HCT116 (cell line): ENCODE results near the gene SWAP70. TPM values are rescaled to one million over a fixed set of nuclear protein-coding genes. Genes with fewer than 3 reads are reported as not detected.

ENCODE experiments used
- ATAC-seq: fragments of 200-7000 bp; cut with Tn5 transposase; 2 replicates; pipeline ENCODE4 v1.9.1; 2020; ENCODE audit warnings: mild to moderate bottlenecking, moderate library complexity
- BruUV-seq: library from RNA; stranded (reverse); fragments of 400-500 nt; replicated peaks from 2 replicates; lab custom pipeline; 2021; lab: Mats Ljungman, UMichigan
- CTCF ChIA-PET: fragments of 300-600 bp; sonication (Branson Sonifier 250); formaldehyde crosslinking; loops from one replicate; lab custom pipeline; 2021; ENCODE audit warnings: antibody characterized with exemption; lab: Charles Lee
- POLR2A ChIA-PET: fragments of 300-600, 350-600 bp; sonication (Branson Sonifier 250); formaldehyde crosslinking; loops from one replicate; lab custom pipeline; 2021; ENCODE audit warnings: antibody characterized with exemption; lab: Charles Lee
- RAD21 ChIA-PET, 2 experiments: fragments of 300-600 bp; sonication (Branson Sonifier 250); formaldehyde crosslinking; loops; one replicate each; lab custom pipeline; 2023; ENCODE audit warnings: low total read pairs in 2 of 2; ENCODE audit not compliant: uncharacterized antibody in 2 of 2, unreplicated experiment in 2 of 2, low non-redundant PET in 1 of 2; lab: Charles Lee
- DNase-seq: peaks from one replicate; pipeline ENCODE4 v3.0.0-alpha.2; 2010; ENCODE audit warnings: low read depth, low spot score
- H2AFZ ChIP-seq: fragments of 200-600 bp; shearing (Covaris generic), sonication (generic); 2 replicates; pipeline ENCODE4 v1.6.1; 2017; ENCODE audit warnings: low read depth, mixed run types, mixed read lengths, antibody characterized with exemption, low read length; ENCODE audit not compliant: poor library complexity, severe bottlenecking
- H3K27ac ChIP-seq: 2 replicates; pipeline ENCODE4 v1.5.1; 2012; ENCODE audit warnings: low read depth, low read length
- H3K27me3 ChIP-seq: fragments of 200-600 bp; sonication (generic); 2 replicates; pipeline ENCODE4 v1.6.1; 2016; ENCODE audit warnings: mixed run types, low read length, mixed read lengths; ENCODE audit not compliant: insufficient read depth
- H3K36me3 ChIP-seq, 2 experiments: fragments of 200-500 bp in 1 of 2; fragments of 200-600 bp in 1 of 2; sonication (Bioruptor generic) in 1 of 2; sonication (generic) in 1 of 2; 2 replicates each; pipeline versions ENCODE4 v1.5.1 to v1.6.1; 2014 to 2016; ENCODE audit warnings: low read length in 2 of 2, inconsistent platforms in 1 of 2, mixed read lengths in 1 of 2, mixed run types in 1 of 2; ENCODE audit not compliant: insufficient read depth in 2 of 2, control insufficient read depth in 1 of 2
- H3K4me1 ChIP-seq, 2 experiments: fragments of 200-600 bp in 1 of 2; sonication (generic) in 1 of 2; 2 replicates each; pipeline versions ENCODE4 v1.5.1 to v1.6.1; 2012 to 2017; ENCODE audit warnings: low read length in 2 of 2, inconsistent platforms in 1 of 2, mild to moderate bottlenecking in 1 of 2, mixed read lengths in 1 of 2, mixed run types in 1 of 2, moderate library complexity in 1 of 2; ENCODE audit not compliant: insufficient read depth in 2 of 2, control insufficient read depth in 1 of 2
- H3K4me2 ChIP-seq: fragments of 200-600 bp; sonication (generic); 2 replicates; pipeline ENCODE4 v1.6.1; 2017; ENCODE audit warnings: mixed run types, low read length, mixed read lengths
- H3K4me3 ChIP-seq, 2 experiments: fragments of 200-600 bp in 1 of 2; sonication (generic) in 1 of 2; replicated peaks in 1 of 2; 2 replicates each; pipeline ENCODE4 v1.5.1; 2011 to 2016; ENCODE audit warnings: low read length in 2 of 2, control low read depth in 1 of 2, low read depth in 1 of 2, mild to moderate bottlenecking in 1 of 2, mixed read lengths in 1 of 2, mixed run types in 1 of 2
- H3K79me2 ChIP-seq: fragments of 200-600 bp; sonication (generic); 2 replicates; pipeline ENCODE4 v1.6.1; 2017; ENCODE audit warnings: mild to moderate bottlenecking, mixed run types, low read length, moderate library complexity, mixed read lengths; ENCODE audit not compliant: insufficient read depth
- H3K9ac ChIP-seq: fragments of 200-600 bp; sonication (generic); 2 replicates; pipeline ENCODE4 v1.6.1; 2016; ENCODE audit warnings: low read length, mixed read lengths
- H3K9me2 ChIP-seq: fragments of 200-600 bp; sonication (generic), shearing (Covaris generic); 2 replicates; pipeline ENCODE4 v1.6.1; 2017; ENCODE audit warnings: mixed run types, mild to moderate bottlenecking, moderate library complexity; ENCODE audit not compliant: insufficient read depth
- H3K9me3 ChIP-seq, 2 experiments: fragments of 200-500 bp in 1 of 2; fragments of 200-600 bp in 1 of 2; sonication (Bioruptor generic) in 1 of 2; sonication (generic) in 1 of 2; 2 replicates each; pipeline ENCODE4 v1.6.1; 2014 to 2017; ENCODE audit warnings: low read length in 2 of 2, mixed read lengths in 2 of 2, inconsistent platforms in 1 of 2, low read depth in 1 of 2, mild to moderate bottlenecking in 1 of 2, mixed run types in 1 of 2, moderate library complexity in 1 of 2; ENCODE audit not compliant: control insufficient read depth in 1 of 2, insufficient read depth in 1 of 2
- H4K20me1 ChIP-seq: fragments of 200-600 bp; sonication (generic), shearing (Covaris generic); 2 replicates; pipeline ENCODE4 v1.6.1; 2017; ENCODE audit warnings: mixed run types, mild to moderate bottlenecking, moderate library complexity; ENCODE audit not compliant: insufficient read depth
- CBX3 ChIP-seq: IDR thresholded peaks from 2 replicates; pipeline ENCODE4 v1.6.1; 2012; ENCODE audit warnings: low read depth
- CEBPB ChIP-seq: IDR thresholded peaks from 2 replicates; pipeline ENCODE4 v1.6.1; 2012; ENCODE audit warnings: low read depth
- EGR1 ChIP-seq: IDR thresholded peaks from 2 replicates; pipeline ENCODE4 v1.6.1; 2012; ENCODE audit warnings: low read depth
- POLR2A ChIP-seq: IDR thresholded peaks from 2 replicates; pipeline ENCODE4 v1.7.0; 2011; ENCODE audit warnings: borderline replicate concordance; ENCODE audit not compliant: insufficient read depth, insufficient read length; ENCODE audit errors: extremely low read depth
- POLR2AphosphoS5 ChIP-seq: IDR thresholded peaks from 2 replicates; pipeline ENCODE4 v1.6.1; 2011; ENCODE audit warnings: mild to moderate bottlenecking, low read depth, low read length, moderate library complexity
- SIN3A ChIP-seq: IDR thresholded peaks from 2 replicates; pipeline ENCODE4 v1.6.1; 2012; ENCODE audit warnings: low read depth
- TCF7L2 ChIP-seq: IDR thresholded peaks from 2 replicates; pipeline ENCODE4 v1.7.0; 2011; ENCODE audit warnings: borderline replicate concordance, inconsistent platforms; ENCODE audit not compliant: insufficient read depth, insufficient read length; ENCODE audit errors: extremely low read depth
- YY1 ChIP-seq: IDR thresholded peaks from 2 replicates; pipeline ENCODE4 v1.6.1; 2011; ENCODE audit warnings: low read length, low read depth, moderate library complexity, mild to moderate bottlenecking; ENCODE audit not compliant: insufficient replicate concordance; ENCODE audit errors: extremely low read depth
- ZFX ChIP-seq: fragments of 450-650 bp; IDR thresholded peaks from 2 replicates; pipeline ENCODE4 v1.6.1; 2017
- intact Hi-C: fragments of 100-400 bp; cut with micrococcal nuclease; formaldehyde crosslinking; loops from 2 replicates; pipeline ENCODE4 v1.10.0; 2022
- total RNA-seq: library from RNA; stranded (reverse); gene quantifications from one replicate; pipeline ENCODE4 v1.2.1, GENCODE V29; 2021; ENCODE audit not compliant: unreplicated experiment
- TF ChIP-seq, protein P1 (sequence below), 3 experiments: fragments of 200-600 bp in 1 of 3; sonication (generic) in 1 of 3; IDR thresholded peaks in 2 of 3; conservative IDR thresholded peaks in 1 of 3; 2 replicates each; pipeline ENCODE4 v1.5.1; 2012 to 2017; ENCODE audit warnings: low read depth in 2 of 3, low read length in 2 of 3, antibody characterized with exemption in 1 of 3, borderline replicate concordance in 1 of 3, control low read depth in 1 of 3, mild to moderate bottlenecking in 1 of 3, mixed read lengths in 1 of 3, mixed run types in 1 of 3, moderate library complexity in 1 of 3; ENCODE audit not compliant: insufficient read depth in 1 of 3
- TF ChIP-seq, protein P2 (sequence below): IDR thresholded peaks from 2 replicates; pipeline ENCODE4 v1.6.1; 2012; ENCODE audit warnings: low read depth

SWAP70 gene
- total RNA-seq, 1 experiment from 2014 or later, result 20.6 TPM

DNA sequence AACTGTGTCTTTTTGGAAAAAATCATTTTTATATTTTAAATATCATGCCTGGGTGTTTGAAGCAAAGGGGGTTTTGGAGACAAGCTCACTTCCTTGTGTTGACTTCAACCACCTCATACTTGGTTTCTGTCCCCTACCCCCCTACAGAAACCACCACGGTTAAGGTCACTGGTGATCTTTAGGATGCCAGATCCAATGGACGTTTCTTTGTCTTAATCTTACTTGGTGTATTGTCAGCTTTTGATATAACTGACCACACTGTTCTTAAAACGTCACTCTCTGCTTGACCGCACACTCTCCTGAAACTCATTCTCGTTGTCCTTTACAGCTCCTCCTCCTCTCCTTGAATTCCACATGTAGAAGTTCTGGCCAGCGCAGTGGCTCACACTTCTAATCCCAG lies 34.8 kb upstream of the SWAP70 start:
- H3K27me3 ChIP-seq, result no peaks in the 10 kb centered on the region
- ATAC-seq, result no peak
- CTCF ChIA-PET, result interaction anchor here (1.9 kb wide), 1 partner anchor 15 kb away, joined by 8 read pairs; no protein-coding TSS in a partner anchor

More for the DNA sequence above, 34.8 kb upstream of the SWAP70 start:
- H3K9me2 ChIP-seq, result no peaks in the 10 kb centered on the region
- no peak overlapping the region for H3K4me2 ChIP-seq
- no peaks in the 10 kb centered on the region for H3K79me2 ChIP-seq
- BruUV-seq, result no TSS peak
- no peaks in the 10 kb centered on the region for H3K4me1 ChIP-seq
- no peaks in the 10 kb centered on the region for H3K36me3 ChIP-seq
- H3K9me3 ChIP-seq, result no peaks in the 10 kb centered on the region
- POLR2A ChIA-PET, result no interaction called here
- H3K4me3 ChIP-seq, result no peak overlapping the region
- H3K9ac ChIP-seq, result no peak overlapping the region
- no peaks in the 10 kb centered on the region for H4K20me1 ChIP-seq
- TF ChIP-seq EGR1 (no peak), CEBPB (no peak), TCF7L2 (no peak), POLR2A (no peak), ZFX (no peak), SIN3A (no peak), YY1 (no peak), POLR2AphosphoS5 (no peak), CBX3 (no peak)
- TF ChIP-seq, protein P1, sequence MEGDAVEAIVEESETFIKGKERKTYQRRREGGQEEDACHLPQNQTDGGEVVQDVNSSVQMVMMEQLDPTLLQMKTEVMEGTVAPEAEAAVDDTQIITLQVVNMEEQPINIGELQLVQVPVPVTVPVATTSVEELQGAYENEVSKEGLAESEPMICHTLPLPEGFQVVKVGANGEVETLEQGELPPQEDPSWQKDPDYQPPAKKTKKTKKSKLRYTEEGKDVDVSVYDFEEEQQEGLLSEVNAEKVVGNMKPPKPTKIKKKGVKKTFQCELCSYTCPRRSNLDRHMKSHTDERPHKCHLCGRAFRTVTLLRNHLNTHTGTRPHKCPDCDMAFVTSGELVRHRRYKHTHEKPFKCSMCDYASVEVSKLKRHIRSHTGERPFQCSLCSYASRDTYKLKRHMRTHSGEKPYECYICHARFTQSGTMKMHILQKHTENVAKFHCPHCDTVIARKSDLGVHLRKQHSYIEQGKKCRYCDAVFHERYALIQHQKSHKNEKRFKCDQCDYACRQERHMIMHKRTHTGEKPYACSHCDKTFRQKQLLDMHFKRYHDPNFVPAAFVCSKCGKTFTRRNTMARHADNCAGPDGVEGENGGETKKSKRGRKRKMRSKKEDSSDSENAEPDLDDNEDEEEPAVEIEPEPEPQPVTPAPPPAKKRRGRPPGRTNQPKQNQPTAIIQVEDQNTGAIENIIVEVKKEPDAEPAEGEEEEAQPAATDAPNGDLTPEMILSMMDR (IDR thresholded peaks at IDR 0.05 in 2 of 3, conservative IDR thresholded peaks at IDR 0.05 in 1 of 3; ENCODE audit: borderline replicate concordance in 1 of 3, insufficient read depth in 1 of 3, low read depth in 2 of 3, low read length in 2 of 3), result no peak
- TF ChIP-seq, protein P2, sequence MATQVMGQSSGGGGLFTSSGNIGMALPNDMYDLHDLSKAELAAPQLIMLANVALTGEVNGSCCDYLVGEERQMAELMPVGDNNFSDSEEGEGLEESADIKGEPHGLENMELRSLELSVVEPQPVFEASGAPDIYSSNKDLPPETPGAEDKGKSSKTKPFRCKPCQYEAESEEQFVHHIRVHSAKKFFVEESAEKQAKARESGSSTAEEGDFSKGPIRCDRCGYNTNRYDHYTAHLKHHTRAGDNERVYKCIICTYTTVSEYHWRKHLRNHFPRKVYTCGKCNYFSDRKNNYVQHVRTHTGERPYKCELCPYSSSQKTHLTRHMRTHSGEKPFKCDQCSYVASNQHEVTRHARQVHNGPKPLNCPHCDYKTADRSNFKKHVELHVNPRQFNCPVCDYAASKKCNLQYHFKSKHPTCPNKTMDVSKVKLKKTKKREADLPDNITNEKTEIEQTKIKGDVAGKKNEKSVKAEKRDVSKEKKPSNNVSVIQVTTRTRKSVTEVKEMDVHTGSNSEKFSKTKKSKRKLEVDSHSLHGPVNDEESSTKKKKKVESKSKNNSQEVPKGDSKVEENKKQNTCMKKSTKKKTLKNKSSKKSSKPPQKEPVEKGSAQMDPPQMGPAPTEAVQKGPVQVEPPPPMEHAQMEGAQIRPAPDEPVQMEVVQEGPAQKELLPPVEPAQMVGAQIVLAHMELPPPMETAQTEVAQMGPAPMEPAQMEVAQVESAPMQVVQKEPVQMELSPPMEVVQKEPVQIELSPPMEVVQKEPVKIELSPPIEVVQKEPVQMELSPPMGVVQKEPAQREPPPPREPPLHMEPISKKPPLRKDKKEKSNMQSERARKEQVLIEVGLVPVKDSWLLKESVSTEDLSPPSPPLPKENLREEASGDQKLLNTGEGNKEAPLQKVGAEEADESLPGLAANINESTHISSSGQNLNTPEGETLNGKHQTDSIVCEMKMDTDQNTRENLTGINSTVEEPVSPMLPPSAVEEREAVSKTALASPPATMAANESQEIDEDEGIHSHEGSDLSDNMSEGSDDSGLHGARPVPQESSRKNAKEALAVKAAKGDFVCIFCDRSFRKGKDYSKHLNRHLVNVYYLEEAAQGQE, result no peak
- TF ChIP-seq, all 23 proteins: peak for 0
- intact Hi-C loops, result no loop called here
- RAD21 ChIA-PET, result no interaction called here
- H2AFZ ChIP-seq, result no peak overlapping the region
- DNase-seq, result no peak
- no peak overlapping the region for H3K27ac ChIP-seq
